ENCODE results near the gene ACAD11. TPM values are rescaled to one million over a fixed set of nuclear protein-coding genes. Genes with fewer than 3 reads are reported as not detected.

ACAD11 gene, protein sequence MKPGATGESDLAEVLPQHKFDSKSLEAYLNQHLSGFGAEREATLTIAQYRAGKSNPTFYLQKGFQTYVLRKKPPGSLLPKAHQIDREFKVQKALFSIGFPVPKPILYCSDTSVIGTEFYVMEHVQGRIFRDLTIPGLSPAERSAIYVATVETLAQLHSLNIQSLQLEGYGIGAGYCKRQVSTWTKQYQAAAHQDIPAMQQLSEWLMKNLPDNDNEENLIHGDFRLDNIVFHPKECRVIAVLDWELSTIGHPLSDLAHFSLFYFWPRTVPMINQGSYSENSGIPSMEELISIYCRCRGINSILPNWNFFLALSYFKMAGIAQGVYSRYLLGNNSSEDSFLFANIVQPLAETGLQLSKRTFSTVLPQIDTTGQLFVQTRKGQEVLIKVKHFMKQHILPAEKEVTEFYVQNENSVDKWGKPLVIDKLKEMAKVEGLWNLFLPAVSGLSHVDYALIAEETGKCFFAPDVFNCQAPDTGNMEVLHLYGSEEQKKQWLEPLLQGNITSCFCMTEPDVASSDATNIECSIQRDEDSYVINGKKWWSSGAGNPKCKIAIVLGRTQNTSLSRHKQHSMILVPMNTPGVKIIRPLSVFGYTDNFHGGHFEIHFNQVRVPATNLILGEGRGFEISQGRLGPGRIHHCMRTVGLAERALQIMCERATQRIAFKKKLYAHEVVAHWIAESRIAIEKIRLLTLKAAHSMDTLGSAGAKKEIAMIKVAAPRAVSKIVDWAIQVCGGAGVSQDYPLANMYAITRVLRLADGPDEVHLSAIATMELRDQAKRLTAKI
- total RNA-seq (2022; extraction: Qiagen RNA extraction): 3.9 to 8.0 TPM (median 4.2 TPM) in 5 replicates

GRCh38 chr3:132659365-132660051, at the start of gene ACAD11:
TSS of gene ACAD11 (minus strand) at chr3:132659809. CDS start at chr3:132659751, 58 bp downstream.

GRCh38 chr3:132660052-132660810, 622 bp upstream of the ACAD11 start, which contains the start of gene UBA5:
TSS of gene UBA5 (plus strand) at chr3:132660329. CDS start at chr3:132660538, 209 bp downstream.

GRCh38 chr3:132596816-132597433, 62.7 kb downstream of the ACAD11 start, which contains the start of gene ACKR4:
TSS of gene ACKR4 (plus strand) at chr3:132597270. CDS start at chr3:132600398, 3,128 bp downstream.

Other genes starting within 250 kb of the ACAD11 start
- gene DNAJC13, start 242.3 kb downstream of the ACAD11 start, total RNA-seq (2022; extraction: Qiagen RNA extraction): 11.9 to 16.1 TPM (median 12.6 TPM) in 5 replicates
- gene ACKR4, start 62.5 kb downstream of the ACAD11 start, total RNA-seq (2022; extraction: Qiagen RNA extraction): not detected in 5 replicates
- gene UBA5, start 520 bp upstream of the ACAD11 start, total RNA-seq (2022; extraction: Qiagen RNA extraction): 22.0 to 32.0 TPM (median 23.6 TPM) in 5 replicates
- 6.6 to 8.9 TPM (median 8.6 TPM) in 5 replicates for gene NPHP3, start 62.6 kb upstream of the ACAD11 start, total RNA-seq (2022; extraction: Qiagen RNA extraction)

Data from A549 treated with Hydrocortisone at 1 μM for 4 hours (cell line).